Sigmoid colon (tissue), 7 donors: Measurements from ENCODE around the gene BRMS1. TPM values are rescaled to one million over a fixed set of nuclear protein-coding genes. Genes with fewer than 3 reads are reported as not detected.
A peak's percentile ranks its signal among the peaks of the same experiment; 100 is the strongest.

ENCODE experiments used
- DNase-seq: peaks from one replicate; pipeline ENCODE4 v3.0.0-alpha.2; 2019
- H3K27ac ChIP-seq, 4 donors: fragments of 200-600 bp; sonication (generic); one replicate each; pipeline ENCODE4 v1.5.1; 2016 to 2019; ENCODE audit warnings: mild to moderate bottlenecking in 1 of 4
- H3K27me3 ChIP-seq, 3 donors: fragments of 200-600 bp; sonication (generic); one replicate each; pipeline ENCODE4 v1.5.1; 2019; ENCODE audit warnings: mild to moderate bottlenecking in 1 of 3
- H3K36me3 ChIP-seq, 4 donors: fragments of 200-600 bp; sonication (generic); one replicate each; pipeline ENCODE4 v1.5.1; 2016 to 2019
- H3K4me1 ChIP-seq, 4 donors: fragments of 200-600 bp; sonication (generic); one replicate each; pipeline ENCODE4 v1.5.1; 2017 to 2019
- H3K4me3 ChIP-seq, 4 donors: fragments of 200-600 bp; sonication (generic); one replicate each; pipeline ENCODE4 v1.5.1; 2017 to 2019; ENCODE audit warnings: mild to moderate bottlenecking in 2 of 4, moderate library complexity in 1 of 4
- H3K9me3 ChIP-seq, 4 donors: fragments of 200-600 bp in 3 of 4; sonication (generic) in 3 of 4; one replicate each; pipeline versions ENCODE4 v1.5.1 to v1.6.1; 2013 to 2019
- EP300 ChIP-seq, 4 donors: sonication (generic); formaldehyde crosslinking; IDR thresholded peaks; one replicate each; pipeline ENCODE4 v1.6.1; 2017; ENCODE audit warnings: antibody characterized with exemption in 4 of 4
- POLR2A ChIP-seq, 2 donors: fragments of 450-650 bp; IDR thresholded peaks; one replicate each; pipeline ENCODE4 v1.6.1; 2016; ENCODE audit warnings: antibody characterized with exemption in 2 of 2, mild to moderate bottlenecking in 2 of 2, moderate library complexity in 2 of 2
- POLR2AphosphoS5 ChIP-seq, 4 donors: sonication (generic); formaldehyde crosslinking; IDR thresholded peaks; one replicate each; pipeline ENCODE4 v1.6.1; 2017; ENCODE audit warnings: antibody characterized with exemption in 4 of 4
- WGBS, 2 donors: extraction: QIAGEN DNeasy Blood & Tissue Kit; methylation state at CpG; one replicate each; pipeline ENCODE4 v1.1.7; 2013; 5-methylcytosine and 5-hydroxymethylcytosine counted together
- intact Hi-C: fragments of 100-400 bp; cut with DNase I; formaldehyde crosslinking; loops from one replicate; pipeline ENCODE4 v1.15.1; 2023
- polyA plus RNA-seq, 3 donors: library from polyadenylated mRNA; stranded (reverse); fragments of 200-250 nt; gene quantifications; one replicate each; pipeline ENCODE4 v1.2.3, GENCODE V29; 2013
- total RNA-seq, 4 donors: library from RNA; depleted of rRNA; stranded (reverse); fragments of >200 nt; gene quantifications; one replicate each; pipeline ENCODE4 v1.1.0, GENCODE V29; 2016
- TF ChIP-seq, protein P1 (sequence below), 4 experiments: fragments of 450-650 bp in 3 of 4; fragments of 200-600 bp in 1 of 4; IDR thresholded peaks; one replicate each; pipeline ENCODE4 v1.5.1; 2016 to 2019; ENCODE audit warnings: antibody characterized with exemption in 4 of 4, mild to moderate bottlenecking in 3 of 4, moderate library complexity in 2 of 4
- donor health status: healthy with polysubstance abuse.
- donor health status: Bipolar disorder and iron deficiency.
- donor health status: healthy.

Gene BRMS1
- total and polyA plus RNA-seq, 7 donors: 20.2 to 81.8 (median 36.2) TPM

DNA sequence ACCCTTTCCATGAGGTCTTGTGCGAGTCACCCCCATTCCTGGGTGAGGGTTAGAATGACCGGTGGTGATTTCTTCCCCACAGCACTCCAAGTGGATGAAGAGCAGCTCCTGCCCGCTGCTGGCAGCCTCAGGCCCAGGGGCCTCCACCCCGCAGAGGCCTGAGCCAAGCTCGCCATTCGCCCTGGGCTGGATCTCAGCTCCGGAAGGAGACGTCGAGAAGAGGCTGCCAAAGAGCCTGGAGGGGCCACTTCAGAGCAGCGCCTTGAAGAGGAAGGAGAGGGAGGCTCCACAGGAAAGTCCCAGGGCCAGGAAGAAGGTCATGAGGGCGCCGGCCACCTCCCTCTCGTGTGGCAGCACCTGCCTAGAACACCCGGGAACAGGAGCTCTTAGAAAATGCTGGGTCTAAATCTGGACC is 18.3 kb upstream of the BRMS1 start:
- no peak overlapping the region for H3K4me3 ChIP-seq
- H3K27me3 ChIP-seq: no peaks in the 10 kb centered on the region
- no peaks in the 10 kb centered on the region for H3K9me3 ChIP-seq
- no peak for DNase-seq
- intact Hi-C loops: no loop called here
- 86 to 92% methylated on average over 14 of the region's 14 CpGs for WGBS, 2 donors
- H3K4me1 ChIP-seq: no peaks in the 10 kb centered on the region
- H3K36me3 ChIP-seq: no peaks in the 10 kb centered on the region
- H3K27ac ChIP-seq: no peak overlapping the region
- TF ChIP-seq, protein P1, sequence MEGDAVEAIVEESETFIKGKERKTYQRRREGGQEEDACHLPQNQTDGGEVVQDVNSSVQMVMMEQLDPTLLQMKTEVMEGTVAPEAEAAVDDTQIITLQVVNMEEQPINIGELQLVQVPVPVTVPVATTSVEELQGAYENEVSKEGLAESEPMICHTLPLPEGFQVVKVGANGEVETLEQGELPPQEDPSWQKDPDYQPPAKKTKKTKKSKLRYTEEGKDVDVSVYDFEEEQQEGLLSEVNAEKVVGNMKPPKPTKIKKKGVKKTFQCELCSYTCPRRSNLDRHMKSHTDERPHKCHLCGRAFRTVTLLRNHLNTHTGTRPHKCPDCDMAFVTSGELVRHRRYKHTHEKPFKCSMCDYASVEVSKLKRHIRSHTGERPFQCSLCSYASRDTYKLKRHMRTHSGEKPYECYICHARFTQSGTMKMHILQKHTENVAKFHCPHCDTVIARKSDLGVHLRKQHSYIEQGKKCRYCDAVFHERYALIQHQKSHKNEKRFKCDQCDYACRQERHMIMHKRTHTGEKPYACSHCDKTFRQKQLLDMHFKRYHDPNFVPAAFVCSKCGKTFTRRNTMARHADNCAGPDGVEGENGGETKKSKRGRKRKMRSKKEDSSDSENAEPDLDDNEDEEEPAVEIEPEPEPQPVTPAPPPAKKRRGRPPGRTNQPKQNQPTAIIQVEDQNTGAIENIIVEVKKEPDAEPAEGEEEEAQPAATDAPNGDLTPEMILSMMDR (IDR thresholded peaks at IDR 0.05): no peak
- TF ChIP-seq POLR2AphosphoS5 (IDR thresholded peaks at IDR 0.05): no peak
- no peak for TF ChIP-seq EP300 (IDR thresholded peaks at IDR 0.05)
- TF ChIP-seq POLR2A (IDR thresholded peaks at IDR 0.05): no peak

DNA sequence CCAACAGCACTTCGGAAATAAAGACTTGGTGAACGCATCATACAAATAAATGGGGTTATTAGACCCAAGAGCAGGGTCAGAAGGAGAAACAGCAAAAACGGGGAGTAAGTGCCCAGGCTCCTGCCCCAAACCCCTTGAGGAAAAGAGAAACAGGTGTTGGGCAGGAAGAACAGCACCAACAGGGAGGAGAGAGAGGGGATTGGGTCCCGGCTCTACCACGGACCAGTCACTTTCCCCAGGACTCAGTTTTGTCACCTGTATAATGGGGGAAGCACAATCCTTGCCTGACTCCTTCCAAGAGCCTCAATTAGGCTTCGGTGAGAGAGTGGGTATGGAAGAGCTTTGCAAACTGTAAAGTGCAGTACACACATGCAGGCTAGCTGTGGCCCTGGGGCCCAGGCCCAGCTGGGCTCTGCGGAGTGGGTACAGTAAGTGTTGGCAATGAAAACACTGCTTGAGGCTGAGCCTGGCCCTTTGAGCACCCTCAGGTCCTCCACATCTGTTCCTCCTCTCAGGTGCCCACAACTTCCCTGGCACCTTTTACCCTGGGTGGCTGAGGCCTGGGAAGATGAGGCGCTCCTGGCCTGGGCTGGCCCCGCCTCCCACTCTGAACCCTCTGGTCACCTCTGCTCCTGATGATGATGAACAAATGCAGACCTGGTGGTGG is 17.7 kb upstream of the BRMS1 start:
- H3K9me3 ChIP-seq: no peaks in the 10 kb centered on the region
- TF ChIP-seq, protein P1 (IDR thresholded peaks at IDR 0.05): no peak
- TF ChIP-seq EP300 (IDR thresholded peaks at IDR 0.05): no peak
- TF ChIP-seq POLR2A (IDR thresholded peaks at IDR 0.05): no peak
- TF ChIP-seq POLR2AphosphoS5 (IDR thresholded peaks at IDR 0.05): no peak
- intact Hi-C loops: no loop called here
- 74 to 88% methylated on average over 9 of the region's 9 CpGs for WGBS, 2 donors
- H3K36me3 ChIP-seq: no peaks in the 10 kb centered on the region
- H3K4me1 ChIP-seq: no peaks in the 10 kb centered on the region
- H3K27me3 ChIP-seq: no peaks in the 10 kb centered on the region
- H3K27ac ChIP-seq: no peak overlapping the region
- H3K4me3 ChIP-seq: no peak overlapping the region
- no peak for DNase-seq

DNA sequence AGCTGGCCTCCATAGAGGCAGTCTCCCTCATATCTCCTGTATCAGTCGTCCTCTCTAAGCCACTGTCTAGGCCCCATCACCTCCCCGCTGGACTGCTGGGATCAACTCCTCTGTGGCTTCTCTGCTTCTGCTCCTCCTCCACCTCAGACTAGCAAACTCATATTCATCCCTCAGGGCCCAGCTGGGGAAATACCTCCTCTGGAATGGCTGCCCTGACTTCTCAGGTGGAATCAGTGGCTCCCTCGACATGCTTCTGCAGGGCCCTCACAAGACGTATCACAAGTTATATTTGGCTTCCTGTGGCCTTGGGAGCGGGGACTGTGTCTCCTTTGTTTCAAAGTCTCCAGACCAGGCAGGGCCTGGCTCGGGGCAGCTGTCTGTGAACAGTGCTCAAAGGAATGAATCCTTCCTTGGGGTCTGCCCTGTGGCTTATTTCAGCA is 16.6 kb upstream of the BRMS1 start:
- Histone ChIP-seq H3K9me3 (no peaks in the 10 kb centered on the region), H3K4me1 (no peaks in the 10 kb centered on the region), H3K27ac (no peak overlapping the region), H3K4me3 (no peak overlapping the region), H3K36me3 (no peaks in the 10 kb centered on the region), H3K27me3 (no peaks in the 10 kb centered on the region)
- DNase-seq: peak; percentile 15
- TF ChIP-seq POLR2A (IDR thresholded peaks at IDR 0.05): no peak
- TF ChIP-seq, protein P1 (IDR thresholded peaks at IDR 0.05): no peak
- WGBS, 2 donors: 59 to 80% methylated on average over 6 of the region's 6 CpGs
- intact Hi-C loops: no loop called here

DNA sequence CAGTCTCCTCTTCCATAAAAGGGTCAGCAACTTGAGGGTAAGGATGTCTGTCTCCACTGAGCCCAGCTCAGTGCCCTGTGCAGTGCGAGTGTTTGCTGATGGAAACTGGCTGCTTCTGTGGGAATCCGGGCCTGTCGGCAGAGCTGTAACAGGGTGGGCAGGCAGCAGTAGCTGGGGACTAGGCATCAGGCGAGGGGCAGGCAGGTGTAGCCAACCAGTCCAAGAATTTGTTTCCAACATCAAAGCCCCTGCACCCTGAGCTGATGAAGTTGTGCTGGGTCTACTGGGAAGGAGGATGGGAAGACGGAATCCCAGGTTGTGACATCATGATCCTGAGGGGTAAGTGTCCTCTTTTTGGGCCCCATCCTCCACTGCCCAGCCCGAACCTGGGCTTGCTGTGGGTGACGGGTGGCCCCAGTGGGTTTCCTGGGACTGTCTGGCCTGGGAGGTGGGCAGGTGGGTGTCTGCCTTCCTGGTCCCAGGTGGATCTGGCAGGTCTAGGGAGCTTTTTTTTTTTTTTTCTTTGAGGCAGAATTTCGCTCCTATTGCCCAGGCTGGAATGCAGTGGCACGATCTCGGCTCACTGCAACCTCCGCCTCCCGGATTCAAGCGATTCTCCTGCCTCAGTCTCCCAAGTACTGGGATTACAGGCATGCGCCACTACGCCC is 15.6 kb upstream of the BRMS1 start:
- Histone ChIP-seq H3K27me3 (no peaks in the 10 kb centered on the region), H3K36me3 (no peaks in the 10 kb centered on the region), H3K27ac (no peak overlapping the region), H3K9me3 (no peaks in the 10 kb centered on the region), H3K4me3 (no peak overlapping the region), H3K4me1 (no peaks in the 10 kb centered on the region)
- intact Hi-C loops: no loop called here
- WGBS, 2 donors: 94 to 95% methylated on average over 15 of the region's 15 CpGs
- DNase-seq: peak; percentile 37
- TF ChIP-seq POLR2AphosphoS5 (IDR thresholded peaks at IDR 0.05): no peak
- no peak for TF ChIP-seq POLR2A (IDR thresholded peaks at IDR 0.05)
- TF ChIP-seq EP300 (IDR thresholded peaks at IDR 0.05): no peak
- TF ChIP-seq, protein P1 (IDR thresholded peaks at IDR 0.05): no peak
